Pancreas (tissue), 10 donors: ENCODE data around the gene PTPRD. TPM values are rescaled to one million over a fixed set of nuclear protein-coding genes. Genes with fewer than 3 reads are reported as not detected.

Source experiments
- ATAC-seq, 4 donors: fragments of 200-7000 bp; cut with Tn5 transposase; one replicate each; pipeline versions ENCODE4 v1.8.0 to v1.9.1; 2020; ENCODE audit warnings: mild to moderate bottlenecking in 4 of 4, moderate library complexity in 4 of 4
- DNase-seq, 6 donors: peaks; one replicate each; pipeline ENCODE4 v3.0.0-alpha.2; 2020
- FAIRE-seq: peaks from 2 replicates; lab custom pipeline; 2012; peaks lifted over from hg19 to GRCh38; lab: Jason Lieb, UNC
- H3K27ac ChIP-seq, 4 donors: fragments of 200-600 bp; sonication (generic); 1 replicate in 3 of 4; 2 replicates in 1 of 4; pipeline versions ENCODE4 v1.5.0 to v1.8.0; 2020
- H3K27me3 ChIP-seq, 4 donors: fragments of 200-600 bp; one replicate each; pipeline ENCODE4 v1.8.0; 2021
- H3K36me3 ChIP-seq, 3 donors: fragments of 200-600 bp; sonication (generic) in 1 of 3; one replicate each; pipeline versions ENCODE4 v1.5.0 to v1.8.0; 2020 to 2021
- H3K4me1 ChIP-seq, 3 donors: fragments of 200-600 bp; one replicate each; pipeline ENCODE4 v1.8.0; 2021
- H3K4me3 ChIP-seq, 4 donors: fragments of 200-600 bp; sonication (generic) in 2 of 4; one replicate each; pipeline versions ENCODE4 v1.5.0 to v1.8.0; 2020 to 2021
- H3K9me3 ChIP-seq, 4 donors: fragments of 200-600 bp; one replicate each; pipeline ENCODE4 v1.8.0; 2021
- WGBS, 2 donors: extraction: QIAGEN DNeasy Blood & Tissue Kit; methylation state at CpG; one replicate each; pipeline ENCODE4 v1.1.7; 2013; 5-methylcytosine and 5-hydroxymethylcytosine counted together
- intact Hi-C, 3 donors: fragments of 100-400 bp; cut with DNase I; formaldehyde crosslinking; loops; one replicate each; pipeline versions ENCODE4 v1.11.1 to v1.14.2; 2022
- polyA plus RNA-seq, 2 donors: library from polyadenylated mRNA; stranded (reverse); fragments of 200-250 nt; gene quantifications; one replicate each; pipeline ENCODE4 v1.2.3, GENCODE V29; 2013
- total RNA-seq, 6 donors: library from RNA; stranded (reverse); fragmentation: NEBNext Ultra II Directional in 4 of 6; extraction: Animal tissue kit (Norgen Biotek cat#: 25700) in 4 of 6; gene quantifications; one replicate each; pipeline versions ENCODE4 v1.2.1 to v1.2.4, GENCODE V29; 2021 to 2023
- TF ChIP-seq, protein P1 (sequence below), 4 donors: fragments of 200-600 bp; sonication (generic) in 3 of 4; IDR thresholded peaks; one replicate each; pipeline versions ENCODE4 v1.5.0 to v1.8.0; 2021; ENCODE audit warnings: antibody characterized with exemption in 4 of 4
- donor health status: healthy with polysubstance abuse.
- donor health status: DM: no; HTN: no; CAD: no; lungs with moderate emphysema.
- donor health status: DM: no; HTN: no; CAD: no.
- donor health status: control.
- donor health status: control.
- donor health status: Bipolar disorder and iron deficiency.
- donor health status: DM: yes; HTN: yes; CAD: no.
- donor health status: DM: no; HTN: no; CAD: no.
- donor health status: DM: no; HTN: no; CAD: no.
- donor health status: DM: yes; HTN: yes; CAD: no.

PTPRD gene
- total and polyA plus RNA-seq, 8 donors: 2.1 to 21.7 (median 5.1) TPM

DNA sequence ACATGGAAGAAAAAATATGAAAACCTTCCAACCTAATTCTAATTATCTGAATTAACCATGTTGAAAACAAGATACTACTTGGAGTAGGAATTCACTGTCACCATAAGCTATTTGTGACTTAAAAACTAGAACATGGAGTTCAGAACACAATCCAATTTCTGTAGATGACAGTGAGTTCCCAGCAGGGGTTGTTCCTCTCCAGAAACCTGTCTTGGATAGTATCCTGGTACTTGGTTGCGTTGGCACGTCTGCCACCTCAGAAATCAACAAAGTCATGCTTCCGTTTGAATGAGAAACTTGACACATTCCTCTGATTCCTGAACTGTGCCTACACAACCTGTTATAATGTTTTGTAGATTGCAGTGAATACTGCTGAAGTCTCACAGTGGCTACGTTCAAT, 2023.3 kb downstream of the PTPRD start:
- H3K9me3 ChIP-seq: no peaks in the 10 kb centered on the region
- H3K4me3 ChIP-seq: no peak overlapping the region
- TF ChIP-seq, protein P1, sequence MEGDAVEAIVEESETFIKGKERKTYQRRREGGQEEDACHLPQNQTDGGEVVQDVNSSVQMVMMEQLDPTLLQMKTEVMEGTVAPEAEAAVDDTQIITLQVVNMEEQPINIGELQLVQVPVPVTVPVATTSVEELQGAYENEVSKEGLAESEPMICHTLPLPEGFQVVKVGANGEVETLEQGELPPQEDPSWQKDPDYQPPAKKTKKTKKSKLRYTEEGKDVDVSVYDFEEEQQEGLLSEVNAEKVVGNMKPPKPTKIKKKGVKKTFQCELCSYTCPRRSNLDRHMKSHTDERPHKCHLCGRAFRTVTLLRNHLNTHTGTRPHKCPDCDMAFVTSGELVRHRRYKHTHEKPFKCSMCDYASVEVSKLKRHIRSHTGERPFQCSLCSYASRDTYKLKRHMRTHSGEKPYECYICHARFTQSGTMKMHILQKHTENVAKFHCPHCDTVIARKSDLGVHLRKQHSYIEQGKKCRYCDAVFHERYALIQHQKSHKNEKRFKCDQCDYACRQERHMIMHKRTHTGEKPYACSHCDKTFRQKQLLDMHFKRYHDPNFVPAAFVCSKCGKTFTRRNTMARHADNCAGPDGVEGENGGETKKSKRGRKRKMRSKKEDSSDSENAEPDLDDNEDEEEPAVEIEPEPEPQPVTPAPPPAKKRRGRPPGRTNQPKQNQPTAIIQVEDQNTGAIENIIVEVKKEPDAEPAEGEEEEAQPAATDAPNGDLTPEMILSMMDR (IDR thresholded peaks at IDR 0.05): no peak
- no peak overlapping the region for H3K27ac ChIP-seq
- no peaks in the 10 kb centered on the region for H3K4me1 ChIP-seq
- ATAC-seq (no peak), FAIRE-seq (no peak), DNase-seq (no peak)
- no peaks in the 10 kb centered on the region for H3K36me3 ChIP-seq
- intact Hi-C loops: no loop called here
- WGBS, 2 donors: 59 to 75% methylated on average over 4 of the region's 4 CpGs
- no peaks in the 10 kb centered on the region for H3K27me3 ChIP-seq

DNA sequence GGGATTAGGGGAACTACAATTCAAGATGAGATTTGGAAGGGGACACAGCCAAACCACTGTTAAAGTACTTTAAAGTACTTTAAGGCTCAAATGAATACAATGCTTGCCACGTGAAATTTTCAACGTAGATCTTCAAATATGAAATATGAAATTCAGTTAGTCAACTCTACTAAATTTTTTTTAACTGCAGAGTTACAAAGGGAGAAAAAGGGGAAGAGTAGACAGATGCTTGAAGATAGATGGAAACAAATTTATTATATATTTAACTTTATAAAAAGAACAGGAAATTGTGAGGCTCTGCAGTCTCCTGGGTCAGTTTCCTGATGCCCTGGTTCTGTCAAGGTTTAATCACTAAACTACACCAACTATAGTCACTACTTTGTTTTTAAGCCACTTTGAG, 2027.8 kb downstream of the PTPRD start:
- WGBS, 2 donors: 74 to 75% methylated on average over 2 of the region's 2 CpGs
- FAIRE-seq (no peak), ATAC-seq (no peak), DNase-seq (no peak)
- Histone ChIP-seq H3K4me3 (no peak overlapping the region), H3K4me1 (no peaks in the 10 kb centered on the region), H3K36me3 (no peaks in the 10 kb centered on the region), H3K27me3 (no peaks in the 10 kb centered on the region), H3K9me3 (no peaks in the 10 kb centered on the region), H3K27ac (no peak overlapping the region)
- TF ChIP-seq, protein P1 (IDR thresholded peaks at IDR 0.05): no peak
- intact Hi-C loops: no loop called here

- Histone ChIP-seq H3K27me3 (no peaks in the 10 kb centered on the region), H3K4me1 (peaks cover 0 to 6% (median 0%) of the 10 kb centered on the region in 3 donors), H3K36me3 (no peaks in the 10 kb centered on the region), H3K9me3 (no peaks in the 10 kb centered on the region), H3K4me3 (no peak overlapping the region), H3K27ac (peak overlapping the region in 2 of 4 donors; percentile 6 to 16)
- ATAC-seq (peak; percentile 31 to 59 (median 46)), DNase-seq (no peak), FAIRE-seq (no peak)
- intact Hi-C loops: no loop called here
- TF ChIP-seq, protein P1 (IDR thresholded peaks at IDR 0.05): no peak
- 35 to 45% methylated on average over 2 of the region's 2 CpGs for WGBS, 2 donors
These were observed 2033.1 kb downstream of the PTPRD start for GRCh38 chr9:8579661-8580060.

DNA sequence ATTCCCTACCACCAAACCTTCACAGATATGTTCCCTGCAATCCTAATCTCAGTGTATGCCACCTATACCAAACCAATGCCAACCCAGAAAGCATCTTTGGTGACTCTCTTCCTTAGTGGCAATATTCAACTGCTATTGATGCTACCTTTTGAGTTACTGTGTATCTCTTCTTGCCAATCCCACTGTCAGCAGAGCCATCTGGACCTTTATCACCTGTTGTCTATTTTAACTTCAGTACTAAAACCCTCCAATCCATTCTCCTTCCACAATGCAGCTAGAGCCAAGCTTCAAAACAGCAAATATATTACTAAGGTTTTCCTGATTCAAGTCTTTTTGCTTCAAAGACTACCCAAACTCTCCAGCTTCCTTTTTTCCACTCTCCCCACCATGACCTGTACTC, 2036.1 kb downstream of the PTPRD start:
- TF ChIP-seq, protein P1 (IDR thresholded peaks at IDR 0.05): no peak
- H3K9me3 ChIP-seq: no peaks in the 10 kb centered on the region
- intact Hi-C loops: no loop called here
- no peak overlapping the region for H3K27ac ChIP-seq
- H3K36me3 ChIP-seq: no peaks in the 10 kb centered on the region
- ATAC-seq (no peak), DNase-seq (no peak), FAIRE-seq (no peak)
- no peak overlapping the region for H3K4me3 ChIP-seq
- H3K4me1 ChIP-seq: peaks cover 0 to 6% (median 0%) of the 10 kb centered on the region in 3 donors
- H3K27me3 ChIP-seq: no peaks in the 10 kb centered on the region

- no peak for ATAC-seq
- H3K4me3 ChIP-seq: no peak overlapping the region
- H3K36me3 ChIP-seq: no peaks in the 10 kb centered on the region
- intact Hi-C loops: no loop called here
- DNase-seq: no peak
- H3K9me3 ChIP-seq: no peaks in the 10 kb centered on the region
- H3K27ac ChIP-seq: no peak overlapping the region
- no peaks in the 10 kb centered on the region for H3K27me3 ChIP-seq
- FAIRE-seq: no peak
- TF ChIP-seq, protein P1 (IDR thresholded peaks at IDR 0.05): no peak
- 94 to 97% methylated on average over 4 of the region's 4 CpGs for WGBS, 2 donors
- H3K4me1 ChIP-seq: peaks cover 0 to 6% (median 0%) of the 10 kb centered on the region in 3 donors
These were observed 2038.0 kb downstream of the PTPRD start for GRCh38 chr9:8574846-8575245.
